Stimulated activated CD8-positive, alpha-beta memory T cell treated with anti-CD3 and anti-CD28 coated beads, Interleukin-12 subunit alpha, Interleukin-12 subunit beta, amount 100 ng/mL, for 24 hours (primary cell): Measurements from ENCODE around the gene COQ9.

Experiments used
- DNase-seq: peaks from one replicate; pipeline ENCODE4 v3.0.0-alpha.2; 2020; ENCODE audit errors: extremely low read depth

COQ9 gene

GRCh38 chr16:57510016-57510871 lies 63.0 kb downstream of the COQ9 start:
- no peak for DNase-seq
